HG03432 (cell line): ENCODE results near the gene VAPB.

Experiments used
- ATAC-seq: cut with Tn5 transposase; IDR thresholded peaks from one replicate; pipeline ENCODE4 v1.9.1; 2021; ENCODE audit warnings: mild to moderate bottlenecking, moderate library complexity; ENCODE audit not compliant: unreplicated experiment

VAPB gene

DNA sequence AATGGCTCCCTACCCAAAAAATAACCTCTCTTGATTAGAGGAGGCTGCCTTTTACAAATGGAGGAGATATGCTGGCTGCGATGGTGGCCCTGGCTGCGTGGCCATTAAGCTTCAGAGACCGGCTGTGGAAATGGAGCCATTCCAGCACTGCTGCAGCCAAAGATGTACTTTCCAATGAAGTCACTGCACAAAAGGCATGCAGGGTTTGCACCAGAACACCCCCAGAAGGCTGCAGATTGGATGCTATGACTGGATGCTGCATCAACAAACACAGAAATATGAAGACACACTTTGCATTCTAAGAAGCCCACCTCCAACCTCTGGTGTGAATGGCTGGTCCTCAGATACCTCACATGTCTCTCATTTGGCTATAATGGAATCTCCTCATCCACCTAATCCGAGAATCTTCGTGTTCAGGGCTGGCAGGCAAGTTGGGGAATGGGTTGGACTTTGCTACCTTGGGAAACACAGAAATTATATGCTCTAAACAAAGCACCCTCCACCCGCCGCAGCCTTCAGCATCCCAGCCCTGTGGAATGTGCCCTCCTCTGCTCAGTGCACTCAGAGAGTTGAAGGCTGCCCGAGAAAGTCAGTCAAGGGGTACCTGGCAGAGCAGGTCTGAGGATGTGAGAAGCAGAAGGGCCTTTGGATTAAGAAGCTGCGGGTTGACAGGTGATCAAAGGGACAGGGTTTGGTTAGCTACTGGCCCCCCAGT is 90.9 kb downstream of the VAPB start:
- ATAC-seq: no peak

DNA sequence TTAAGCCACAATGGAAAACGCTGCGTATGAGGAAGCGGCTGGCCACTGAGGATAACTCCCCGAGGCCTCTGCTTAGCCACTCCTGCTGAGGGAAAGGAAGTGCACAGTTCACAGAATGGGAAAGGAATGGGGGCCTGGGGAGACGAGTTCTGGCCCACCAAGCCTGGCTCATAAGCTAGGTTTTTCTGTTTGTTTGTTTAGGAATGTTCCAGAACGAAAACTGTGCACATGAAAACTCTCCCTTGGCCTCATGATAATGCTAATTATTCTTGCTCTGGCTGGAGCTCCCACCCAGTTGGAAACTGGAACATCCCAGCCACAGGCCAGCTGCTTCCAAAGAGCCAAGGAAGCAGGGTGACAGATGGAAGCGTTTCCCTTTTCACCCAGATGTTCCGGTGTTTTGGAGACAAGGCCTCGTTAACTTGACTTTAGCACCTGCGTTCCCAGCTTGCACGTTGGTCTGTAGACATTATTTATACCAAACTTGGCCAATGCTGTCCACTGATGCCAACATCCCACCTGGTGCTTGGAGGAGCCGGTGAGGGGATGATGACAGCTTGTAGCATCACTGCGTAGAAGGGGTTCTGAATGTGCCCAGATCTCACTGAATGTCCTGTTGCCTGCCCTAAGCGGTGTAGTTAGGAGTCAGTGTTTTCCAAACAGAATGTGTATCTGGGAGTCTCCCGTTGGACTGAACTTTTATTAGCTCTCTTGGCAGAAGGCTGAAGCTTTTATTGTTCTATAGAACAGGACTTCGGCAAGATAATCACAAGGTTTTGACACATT is 91.7 kb downstream of the VAPB start:
- ATAC-seq: no peak

DNA sequence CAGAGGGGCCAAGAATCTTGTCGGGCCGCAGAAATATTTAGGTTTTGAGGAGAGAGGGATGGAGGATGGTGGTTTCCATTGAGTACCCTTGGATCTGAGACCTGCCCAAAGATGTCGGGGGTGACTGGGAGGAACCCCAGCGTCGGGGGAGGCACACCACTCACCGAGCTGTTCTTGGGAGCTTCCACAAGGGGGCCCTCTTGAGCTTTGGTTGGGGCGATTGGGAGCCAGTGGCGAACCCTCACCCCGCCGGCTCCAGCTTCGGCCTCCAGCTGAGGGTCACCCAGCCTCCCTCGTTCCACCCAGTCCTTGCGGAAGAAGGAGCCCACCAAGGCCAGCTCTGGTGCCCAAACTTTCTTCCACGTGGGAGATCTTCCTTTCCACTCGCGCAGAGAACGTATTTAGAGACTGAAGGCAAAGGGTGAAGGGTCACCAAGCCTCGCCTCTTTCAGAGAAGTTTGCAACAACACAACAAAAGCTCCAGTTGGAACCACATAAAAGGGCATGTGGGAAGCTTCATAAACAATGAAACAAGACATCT is 92.5 kb downstream of the VAPB start:
- ATAC-seq: no peak

DNA sequence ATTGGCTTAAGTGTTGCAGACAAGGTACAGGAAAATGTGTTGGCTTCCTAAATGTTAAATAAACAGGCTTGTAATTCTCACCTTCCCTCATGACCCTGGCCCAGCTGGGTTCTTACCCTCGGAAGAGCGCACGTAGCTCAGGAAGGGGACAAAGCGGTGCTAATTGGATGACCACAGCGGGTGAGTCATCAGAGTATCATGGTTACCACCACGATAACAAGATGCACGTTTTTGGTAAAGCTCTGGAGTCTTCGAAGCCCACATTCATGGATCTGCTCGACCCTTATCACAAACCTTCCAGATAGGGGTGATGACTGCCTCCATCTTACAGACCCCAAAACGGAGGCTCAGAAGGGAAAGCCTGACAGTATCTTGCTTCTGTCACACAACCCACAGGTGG is 93.4 kb downstream of the VAPB start:
- no peak for ATAC-seq

DNA sequence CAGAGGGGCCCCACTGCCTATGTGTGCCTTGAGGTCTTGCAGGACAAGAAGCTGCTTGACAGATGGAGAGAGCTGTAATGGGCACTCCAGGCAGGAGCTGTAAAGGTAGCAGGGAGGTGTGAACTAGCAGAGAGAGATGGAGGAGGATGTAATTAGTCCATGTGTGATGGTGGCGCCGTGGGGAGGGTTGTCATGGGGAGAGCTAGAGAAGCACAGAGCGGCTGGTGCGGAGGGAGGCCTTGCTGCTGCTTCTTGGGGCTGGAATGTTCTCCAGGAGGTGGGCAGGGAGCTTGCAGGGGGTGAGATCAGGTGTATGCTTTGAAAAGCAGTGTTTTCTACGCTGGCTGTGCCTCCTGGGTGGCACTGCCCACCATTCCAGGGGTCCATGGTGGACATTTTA is 94.0 kb downstream of the VAPB start:
- no peak for ATAC-seq

DNA sequence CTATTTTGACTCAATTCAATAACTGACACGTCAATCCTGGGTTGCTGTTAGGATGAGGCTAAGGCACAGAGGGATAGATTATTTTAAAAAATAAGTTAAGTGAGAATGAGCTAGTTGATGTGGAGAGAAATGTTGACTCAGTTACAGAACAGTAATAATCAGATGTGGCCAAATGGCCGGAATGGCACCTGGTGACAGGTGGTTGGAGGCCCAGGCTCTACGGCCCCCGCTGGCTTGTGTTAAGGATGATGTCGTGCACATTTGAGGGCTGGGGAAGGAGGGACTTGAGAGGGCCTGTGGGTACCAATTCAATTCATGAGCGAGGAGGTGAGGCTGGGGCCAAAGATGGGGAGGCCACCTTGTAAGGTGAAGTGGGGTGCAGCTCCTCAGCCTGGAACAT is 94.4 kb downstream of the VAPB start:
- no peak for ATAC-seq

DNA sequence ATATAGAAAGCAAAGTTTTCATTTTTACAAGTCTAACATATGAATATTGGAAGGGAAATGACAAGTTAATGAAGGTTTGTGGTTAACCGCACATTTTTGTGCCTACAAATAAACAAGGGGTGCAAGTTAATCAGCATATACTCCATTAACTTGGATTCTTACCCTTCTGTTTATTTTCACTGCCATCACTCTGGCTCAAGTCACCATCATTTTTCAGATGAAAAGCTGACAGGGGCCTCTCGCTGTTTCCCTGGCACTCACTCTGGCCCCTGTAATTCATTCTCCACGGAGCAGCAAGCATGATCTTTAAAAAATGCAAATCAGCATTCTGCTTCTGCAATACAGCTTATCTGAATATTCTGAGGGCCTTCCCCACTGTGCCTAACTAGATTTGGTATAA is 96.4 kb downstream of the VAPB start:
- ATAC-seq: no peak

DNA sequence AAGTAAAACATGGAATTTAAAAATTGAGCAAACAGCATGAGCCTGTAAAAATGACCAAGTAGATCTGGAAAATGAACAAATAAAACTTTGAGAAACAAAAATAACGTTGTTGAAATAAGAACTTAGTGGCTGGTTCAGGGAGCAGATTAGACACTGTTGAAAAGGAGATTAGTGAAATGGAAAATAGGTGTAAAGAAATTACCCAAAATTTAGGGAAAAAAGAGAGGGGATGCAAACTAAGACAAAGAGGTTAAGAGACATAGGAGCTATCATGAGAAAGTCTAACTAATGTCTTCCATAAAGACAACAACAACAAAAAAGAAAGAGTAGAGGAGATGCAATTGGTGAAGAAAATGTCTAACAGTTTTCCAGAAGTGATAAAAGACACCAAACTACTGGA is 97.2 kb downstream of the VAPB start:
- no peak for ATAC-seq

DNA sequence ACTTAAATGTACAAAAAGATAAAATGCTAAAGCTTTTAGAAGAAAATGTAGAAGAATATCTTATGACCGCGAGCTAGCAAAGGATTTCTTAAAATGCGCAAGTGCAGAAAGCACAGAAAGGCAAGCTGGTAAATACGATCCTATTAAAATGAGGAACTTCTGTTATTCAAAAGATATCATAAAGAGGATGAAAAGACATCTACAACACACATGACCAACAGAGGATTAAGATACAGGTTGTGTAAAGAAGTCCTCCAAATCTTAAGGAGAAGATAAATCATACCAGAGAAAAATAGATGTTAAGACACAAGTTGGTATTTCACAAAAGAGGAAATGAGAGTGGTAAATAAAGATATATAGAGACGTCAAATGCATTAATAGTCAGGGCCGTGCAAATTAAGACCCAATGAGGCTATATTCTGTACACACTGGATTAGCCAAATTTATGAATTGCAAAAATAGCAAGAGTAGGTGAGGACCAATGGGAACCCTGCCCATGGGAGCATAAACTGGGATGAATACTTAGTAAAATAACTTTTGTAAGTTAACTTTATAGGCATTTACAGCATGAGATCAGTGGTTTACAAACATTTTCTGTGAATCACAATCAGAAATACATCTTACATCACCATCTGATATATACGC is 103.2 kb downstream of the VAPB start:
- no peak for ATAC-seq

DNA sequence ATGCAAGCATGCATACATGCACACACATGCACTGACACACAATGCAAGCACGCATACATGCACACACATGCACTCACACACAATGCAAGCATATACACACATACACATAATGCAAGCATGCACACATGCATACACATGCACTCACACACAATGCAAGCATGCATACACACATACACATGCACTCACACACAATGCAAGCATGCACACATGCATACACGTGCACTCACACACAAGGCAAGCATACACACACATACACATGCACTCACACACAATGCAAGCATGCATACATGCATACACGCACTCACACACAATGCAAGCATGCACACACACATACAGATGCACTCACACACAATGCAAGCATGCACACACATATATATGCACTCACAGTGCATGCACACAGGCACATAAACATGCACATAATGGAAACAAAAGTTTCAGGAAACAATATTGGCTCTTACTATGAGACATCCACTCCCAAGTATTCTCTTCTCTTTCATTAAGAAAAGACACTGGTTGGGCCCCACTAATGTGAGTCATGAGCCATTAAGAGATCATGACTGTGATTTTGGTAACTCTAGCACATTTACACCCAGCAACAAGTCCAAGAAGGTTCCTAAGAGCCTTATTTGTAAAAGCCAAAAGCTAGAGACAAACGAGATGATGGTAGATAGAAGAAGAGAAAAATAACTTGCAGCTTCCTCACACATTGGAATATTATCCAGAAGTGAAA is 103.9 kb downstream of the VAPB start:
- no peak for ATAC-seq

DNA sequence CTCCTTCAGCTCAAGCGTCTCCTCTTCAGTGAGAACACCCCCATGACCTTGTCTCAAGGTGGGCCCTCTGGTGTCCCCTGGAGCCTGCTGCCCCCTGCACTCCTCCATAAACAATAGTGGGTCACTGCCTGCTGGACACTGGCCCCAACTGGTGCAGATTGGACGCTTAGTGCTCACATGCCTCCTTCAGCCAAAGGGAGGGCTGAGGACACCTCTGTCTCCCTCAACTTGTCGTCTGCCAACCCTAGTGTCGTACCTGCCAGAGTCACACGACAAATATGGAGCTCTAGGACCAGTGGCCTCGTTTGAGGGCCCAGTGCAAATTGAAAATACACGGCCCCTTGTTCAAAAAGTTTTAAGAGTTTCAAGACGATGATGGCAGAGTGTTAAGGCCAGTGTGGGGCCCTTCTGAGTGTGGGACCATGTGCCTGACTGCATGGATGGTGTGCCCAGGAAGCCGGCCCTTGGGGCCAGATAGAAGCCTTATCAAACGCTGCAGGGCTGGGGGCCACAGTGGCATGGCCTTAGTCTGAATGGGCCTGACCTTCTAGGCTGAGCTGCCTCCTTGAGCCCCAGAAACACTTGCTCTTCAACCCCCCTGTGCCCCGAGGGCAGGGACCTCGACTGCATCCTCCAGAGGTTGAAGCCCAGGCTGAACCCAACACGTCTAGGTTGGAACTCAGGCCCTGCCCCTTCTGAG is 106.0 kb downstream of the VAPB start:
- no peak for ATAC-seq

DNA sequence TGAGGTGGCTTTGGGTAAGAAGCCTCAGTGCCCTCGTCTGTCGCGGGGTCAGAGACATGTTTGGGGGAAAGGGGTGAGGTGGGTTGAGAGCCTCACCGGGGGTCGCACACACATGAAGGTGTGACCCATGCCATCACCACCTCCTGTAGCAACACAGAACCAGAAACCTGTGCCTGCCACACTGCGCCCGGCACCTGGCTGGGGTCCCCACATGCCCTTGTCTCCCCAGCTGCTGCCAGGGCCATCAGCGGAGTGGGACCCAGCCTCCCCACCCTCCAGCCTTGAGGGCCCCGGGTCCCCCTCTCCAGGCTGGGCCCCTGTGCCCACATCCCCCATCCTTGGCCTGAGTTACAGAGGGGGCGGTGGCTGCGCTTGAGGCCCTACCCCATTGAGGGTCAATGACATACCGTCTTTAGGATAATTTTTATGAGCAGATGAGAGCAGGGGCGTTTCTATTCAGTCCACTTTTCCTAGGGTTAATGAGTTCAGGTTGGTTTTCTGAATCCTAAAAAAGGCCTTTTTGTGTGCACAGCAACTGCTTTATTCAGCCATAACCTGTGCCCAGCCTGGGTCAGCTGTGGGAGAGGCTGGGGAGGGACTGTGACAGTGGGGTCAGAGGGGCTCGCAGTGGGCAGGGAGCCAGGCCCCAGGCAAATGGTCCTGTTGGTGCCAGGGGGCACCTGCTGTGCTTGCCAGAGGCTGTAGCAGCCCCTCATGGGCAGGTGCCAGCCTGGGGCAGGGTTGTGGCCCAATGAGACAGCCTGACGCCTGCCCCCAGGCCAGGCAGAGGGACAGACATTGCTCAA is 106.8 kb downstream of the VAPB start:
- ATAC-seq: no peak

DNA sequence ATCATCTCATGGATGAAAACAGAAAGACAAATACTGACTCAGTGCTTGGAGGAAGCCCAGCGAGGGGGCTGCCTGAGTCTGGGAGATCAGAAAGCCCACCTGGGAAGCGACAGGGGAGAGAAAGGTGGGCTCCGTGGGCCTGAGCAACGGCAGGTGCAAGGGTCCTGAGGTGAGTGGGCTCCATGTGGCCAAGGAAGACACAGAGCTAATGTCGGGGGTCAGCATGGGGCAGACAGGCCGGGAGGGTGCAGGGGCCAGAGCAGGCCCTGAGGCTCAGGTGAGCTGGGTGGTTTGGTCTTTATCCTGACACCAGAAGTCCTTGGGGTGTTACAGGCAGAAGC is 107.4 kb downstream of the VAPB start:
- ATAC-seq: no peak

DNA sequence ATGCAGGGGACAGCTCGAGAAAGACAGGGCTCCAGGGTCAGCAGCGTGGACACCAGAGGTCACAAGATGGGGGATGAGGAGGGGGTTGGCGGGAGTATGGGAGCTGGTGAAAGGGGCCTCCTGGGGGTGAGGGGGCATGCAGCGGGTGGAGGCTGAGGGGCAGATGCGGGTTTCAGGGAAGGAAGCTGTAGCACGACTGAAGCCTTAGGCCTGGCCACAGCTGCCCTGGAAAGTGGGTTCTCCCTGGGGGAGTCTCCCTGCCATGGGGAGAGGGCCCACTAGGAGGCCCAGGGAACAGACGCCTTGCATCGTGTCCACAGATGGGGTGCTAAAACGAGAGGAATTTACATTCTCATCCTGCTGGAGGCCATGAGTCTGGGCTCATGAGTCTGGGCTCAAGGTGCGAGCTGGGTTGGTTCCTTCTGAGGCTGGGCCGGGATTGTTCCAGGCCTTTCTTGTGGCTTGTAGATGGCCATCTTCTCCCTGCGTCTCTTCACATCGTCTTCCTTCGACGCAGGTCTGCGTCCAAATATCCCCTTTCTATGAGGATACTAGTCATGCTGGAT is 108.1 kb downstream of the VAPB start:
- ATAC-seq: no peak

DNA sequence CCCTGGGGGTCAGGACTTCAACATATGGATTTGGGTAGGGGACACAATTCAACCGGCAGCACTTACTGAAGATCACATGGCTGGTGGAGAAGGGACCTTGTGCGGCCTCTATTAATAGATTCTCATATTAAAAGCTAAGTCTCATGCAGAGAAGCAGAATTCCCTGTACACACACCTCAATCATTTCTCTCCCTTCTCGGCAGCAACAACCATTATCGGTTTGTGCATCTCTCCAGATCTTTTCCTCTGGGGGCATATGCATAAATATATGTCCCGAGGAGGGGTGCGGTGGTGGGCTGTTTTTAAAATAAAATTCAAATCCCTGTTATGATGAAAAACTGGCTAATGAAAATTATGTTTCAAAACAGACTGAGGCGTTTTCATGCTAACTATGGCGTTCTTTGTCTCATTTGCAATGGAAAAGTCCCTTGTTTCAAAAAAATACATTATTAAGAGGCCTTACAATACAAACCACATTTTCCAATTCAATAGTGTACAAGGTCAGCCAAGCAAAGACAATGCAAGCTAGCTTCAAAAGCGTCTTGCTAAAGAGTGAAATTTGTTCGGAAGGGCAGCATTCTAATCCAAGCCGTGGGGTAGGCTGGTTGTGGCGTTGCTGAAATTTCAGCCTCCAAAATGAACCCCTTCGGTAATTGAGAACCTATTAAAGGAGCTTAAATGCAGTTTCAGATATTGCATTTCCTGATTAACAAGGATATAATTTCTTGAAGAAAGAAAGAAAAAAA is 108.9 kb downstream of the VAPB start:
- ATAC-seq: no peak

DNA sequence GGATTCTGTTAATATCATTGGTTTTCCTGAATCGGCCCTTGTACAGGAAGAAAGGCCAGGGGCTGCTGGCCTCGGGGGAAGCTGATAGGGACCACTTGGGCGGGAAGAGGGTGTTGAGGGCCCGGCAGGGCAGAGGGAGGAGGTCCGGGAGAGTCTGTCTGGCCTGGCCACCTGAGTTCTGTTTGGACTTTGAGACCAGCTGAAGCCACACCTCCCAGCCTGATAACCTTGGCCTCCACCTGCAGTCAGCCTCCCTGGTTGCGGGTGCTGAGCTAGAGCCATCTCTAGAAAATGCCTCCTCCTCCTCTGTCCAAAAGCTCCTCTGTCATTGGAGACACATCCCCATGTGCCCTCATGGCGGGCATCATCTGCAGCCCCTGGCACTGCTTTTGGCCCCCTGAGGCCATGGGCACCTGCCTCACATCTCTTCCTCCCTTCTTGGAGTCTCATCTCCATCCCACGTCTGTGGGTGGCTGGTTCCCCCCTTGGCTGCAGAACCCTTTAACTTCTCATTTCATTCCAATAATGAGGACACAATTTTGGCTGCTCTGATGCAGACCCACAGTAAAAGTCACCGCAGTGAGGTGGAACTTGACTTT is 109.5 kb downstream of the VAPB start:
- no peak for ATAC-seq

DNA sequence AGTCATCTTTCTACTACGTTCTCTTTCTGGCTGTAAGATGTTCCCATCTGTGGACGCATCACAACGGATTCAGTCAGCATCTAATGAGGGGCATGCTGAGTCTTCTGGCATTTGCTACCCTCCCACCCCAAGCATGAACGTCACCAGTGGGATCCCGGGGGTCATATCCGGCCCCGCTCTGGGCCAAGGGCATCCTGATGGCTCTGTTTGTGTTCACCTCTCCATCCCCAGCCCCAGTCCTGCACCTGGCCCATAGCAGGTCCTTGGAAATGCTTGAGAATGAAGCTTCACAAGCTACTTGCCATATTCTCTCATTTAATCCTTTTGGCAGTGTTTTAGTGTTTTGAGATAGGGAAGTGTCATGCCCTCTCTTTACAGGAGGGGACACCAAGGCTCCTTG is 111.2 kb downstream of the VAPB start:
- no peak for ATAC-seq
